ENCODE measurements around the gene CDK16. TPM values are rescaled to one million over a fixed set of nuclear protein-coding genes. Genes with fewer than 3 reads are reported as not detected.

Gene CDK16
- polyA plus RNA-seq, 1 donor (not counting 4 experiments of a cell fraction or from before 2014, with no cell fraction given): 79.3 TPM

GRCh38 chrX:47214435-47215077 lies 3.9 kb upstream of the CDK16 start:
- no peaks in the 10 kb centered on the region for H3K9me1 ChIP-seq (ENCODE audit: control insufficient read depth, extremely low read depth, insufficient read depth, low read length)
- no peak for FAIRE-seq
- H3K79me2 ChIP-seq (ENCODE audit: control insufficient read depth, insufficient read depth, low read length): peaks cover 12% of the 10 kb centered on the region
- peaks cover 23% of the 10 kb centered on the region for H3K4me1 ChIP-seq (ENCODE audit: control insufficient read depth, extremely low read depth, insufficient read depth, low read length)
- no peak for DNase-seq (ENCODE audit: low read depth, low spot score)
- H2AFZ ChIP-seq (ENCODE audit: control insufficient read depth, low read length): no peak overlapping the region
- H3K4me2 ChIP-seq (ENCODE audit: control insufficient read depth, extremely low read depth, insufficient read depth, low read depth, low read length): no peak overlapping the region
- peaks cover 16% of the 10 kb centered on the region for H4K20me1 ChIP-seq (ENCODE audit: control insufficient read depth, extremely low read depth, insufficient read depth, low read length)
- no peak overlapping the region for H3K9ac ChIP-seq (ENCODE audit: control insufficient read depth, extremely low read depth, insufficient read depth, low read length)
- peaks cover 55 to 57% of the 10 kb centered on the region in 2 experiments for H3K36me3 ChIP-seq (ENCODE audit: control insufficient read depth in 2 of 2, extremely low read depth in 1 of 2, insufficient read depth in 2 of 2, low read length in 2 of 2)
- H3K9me3 ChIP-seq (ENCODE audit: control insufficient read depth, low read depth, low read length): no peaks in the 10 kb centered on the region
- TF ChIP-seq CTCF (optimal IDR thresholded peaks at IDR 0.05 in 1 of 3, IDR thresholded peaks at IDR 0.05 in 1 of 3, conservative IDR thresholded peaks at IDR 0.05 in 1 of 3; ENCODE audit: extremely low read depth in 1 of 3, insufficient read depth in 2 of 3, low read length in 3 of 3) (no peak), EZH2 (IDR thresholded peaks at IDR 0.05; ENCODE audit: low read length) (no peak)
- no peak overlapping the region for H3K4me3 ChIP-seq (ENCODE audit: control insufficient read depth in 2 of 3, extremely low read depth in 1 of 3, insufficient read depth in 2 of 3, low read depth in 1 of 3, low read length in 3 of 3)
- H3K27me3 ChIP-seq (ENCODE audit: control insufficient read depth, extremely low read depth, insufficient read depth, low read length): no peaks in the 10 kb centered on the region
- dilution Hi-C loops (cut with MboI; ENCODE audit: extremely low pct_ligation_motif_present, low sequenced_read_pairs): no loop called here
- no peak overlapping the region for H3K27ac ChIP-seq (ENCODE audit: control insufficient read depth, insufficient read depth, low read length)

- Histone ChIP-seq H3K27me3 (ENCODE audit: control insufficient read depth, extremely low read depth, insufficient read depth, low read length) (no peaks in the 10 kb centered on the region), H3K9ac (ENCODE audit: control insufficient read depth, extremely low read depth, insufficient read depth, low read length) (no peak overlapping the region), H3K4me3 (ENCODE audit: control insufficient read depth in 2 of 3, extremely low read depth in 1 of 3, insufficient read depth in 2 of 3, low read depth in 1 of 3, low read length in 3 of 3) (no peak overlapping the region), H3K9me1 (ENCODE audit: control insufficient read depth, extremely low read depth, insufficient read depth, low read length) (no peaks in the 10 kb centered on the region), H3K27ac (ENCODE audit: control insufficient read depth, insufficient read depth, low read length) (no peak overlapping the region), H3K9me3 (ENCODE audit: control insufficient read depth, low read depth, low read length) (no peaks in the 10 kb centered on the region), H3K4me1 (ENCODE audit: control insufficient read depth, extremely low read depth, insufficient read depth, low read length) (peaks cover 31% of the 10 kb centered on the region), H4K20me1 (ENCODE audit: control insufficient read depth, extremely low read depth, insufficient read depth, low read length) (peaks cover 25% of the 10 kb centered on the region), H3K4me2 (ENCODE audit: control insufficient read depth, extremely low read depth, insufficient read depth, low read depth, low read length) (no peak overlapping the region), H3K79me2 (ENCODE audit: control insufficient read depth, insufficient read depth, low read length) (peaks cover 18% of the 10 kb centered on the region), H3K36me3 (ENCODE audit: control insufficient read depth in 2 of 2, extremely low read depth in 1 of 2, insufficient read depth in 2 of 2, low read length in 2 of 2) (peaks cover 46 to 50% of the 10 kb centered on the region in 2 experiments), H2AFZ (ENCODE audit: control insufficient read depth, low read length) (no peak overlapping the region)
- no peak for TF ChIP-seq CTCF (optimal IDR thresholded peaks at IDR 0.05 in 1 of 3, IDR thresholded peaks at IDR 0.05 in 1 of 3, conservative IDR thresholded peaks at IDR 0.05 in 1 of 3; ENCODE audit: extremely low read depth in 1 of 3, insufficient read depth in 2 of 3, low read length in 3 of 3)
- TF ChIP-seq EZH2 (IDR thresholded peaks at IDR 0.05; ENCODE audit: low read length): no peak
- dilution Hi-C loops (cut with MboI; ENCODE audit: extremely low pct_ligation_motif_present, low sequenced_read_pairs): no loop called here
- FAIRE-seq (no peak), DNase-seq (ENCODE audit: low read depth, low spot score) (no peak)
Observed at GRCh38 chrX:47215291-47215900, 3.1 kb upstream of the CDK16 start.

All from keratinocyte (primary cell).